ENCODE measurements around the gene PHACTR2.
"Not testable (repeated sequence)": the region's sequence is repeated elsewhere in the genome, so short reads cannot be mapped to it uniquely, and the experiment has no call there.

The PHACTR2 gene

DNA sequence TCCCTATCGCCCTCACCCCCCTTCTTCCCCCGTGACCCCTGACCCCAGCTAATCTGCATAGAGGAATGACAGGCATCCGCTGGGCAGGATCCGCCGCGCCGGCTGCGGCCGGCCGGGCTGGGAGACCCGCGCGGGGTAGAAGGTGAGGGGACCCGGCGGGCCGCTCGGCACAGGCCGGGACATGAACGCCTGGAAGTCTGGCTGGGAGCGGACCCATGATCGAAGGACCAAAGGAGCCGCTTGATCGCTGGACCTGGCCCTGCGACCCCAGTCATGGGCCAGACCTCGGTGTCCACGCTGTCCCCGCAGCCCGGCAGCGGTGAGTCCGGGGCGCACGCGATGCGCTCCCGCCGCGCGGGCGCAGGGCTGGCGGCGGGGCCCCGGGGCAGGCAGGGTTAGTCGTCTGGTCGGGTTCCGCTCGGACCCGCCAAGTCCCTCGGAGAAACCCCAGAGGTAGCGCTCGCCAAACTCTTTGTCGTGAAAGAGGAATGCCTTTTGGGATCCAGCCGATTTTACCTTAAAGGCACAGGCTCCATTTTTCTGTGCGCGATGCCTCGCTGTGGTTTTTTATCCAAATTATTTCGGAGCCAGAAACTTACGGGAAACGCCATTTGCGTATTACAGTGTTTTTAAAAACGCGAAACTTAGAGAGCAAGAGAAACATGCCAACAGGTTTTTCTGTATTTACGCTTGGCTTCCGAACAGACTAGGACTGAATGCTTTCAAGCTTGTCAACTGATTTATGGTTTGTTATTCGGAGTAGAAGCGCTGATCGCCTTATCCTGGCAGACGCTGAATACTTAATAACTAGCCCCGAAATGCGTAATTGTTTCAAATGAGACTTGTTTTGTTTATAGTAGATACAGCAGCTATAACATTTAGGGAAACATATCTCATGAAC, at the start of gene PHACTR2:
Gene PHACTR2, plus strand, starts transcription at position 75 of the 901 bp plus-strand sequence. Its CDS starts 199 bp downstream, at position 274.
- peak within 1 kb of the TSS; percentile 80 for H3K4me3 Mint-ChIP-seq
- peak; percentile 54 for DNase-seq
- no peak within 1 kb of the TSS for H3K27ac Mint-ChIP-seq
- H3K36me3 Mint-ChIP-seq (ENCODE audit: low read depth): peaks cover 11% of the 10 kb centered on the region
- ATAC-seq: peak; percentile 85
- peaks cover 15% of the 10 kb centered on the region for H3K9me3 Mint-ChIP-seq
- peaks cover 16% of the 10 kb centered on the region for H3K4me1 Mint-ChIP-seq
- H3K27me3 Mint-ChIP-seq: peaks cover 36% of the 10 kb centered on the region

DNA sequence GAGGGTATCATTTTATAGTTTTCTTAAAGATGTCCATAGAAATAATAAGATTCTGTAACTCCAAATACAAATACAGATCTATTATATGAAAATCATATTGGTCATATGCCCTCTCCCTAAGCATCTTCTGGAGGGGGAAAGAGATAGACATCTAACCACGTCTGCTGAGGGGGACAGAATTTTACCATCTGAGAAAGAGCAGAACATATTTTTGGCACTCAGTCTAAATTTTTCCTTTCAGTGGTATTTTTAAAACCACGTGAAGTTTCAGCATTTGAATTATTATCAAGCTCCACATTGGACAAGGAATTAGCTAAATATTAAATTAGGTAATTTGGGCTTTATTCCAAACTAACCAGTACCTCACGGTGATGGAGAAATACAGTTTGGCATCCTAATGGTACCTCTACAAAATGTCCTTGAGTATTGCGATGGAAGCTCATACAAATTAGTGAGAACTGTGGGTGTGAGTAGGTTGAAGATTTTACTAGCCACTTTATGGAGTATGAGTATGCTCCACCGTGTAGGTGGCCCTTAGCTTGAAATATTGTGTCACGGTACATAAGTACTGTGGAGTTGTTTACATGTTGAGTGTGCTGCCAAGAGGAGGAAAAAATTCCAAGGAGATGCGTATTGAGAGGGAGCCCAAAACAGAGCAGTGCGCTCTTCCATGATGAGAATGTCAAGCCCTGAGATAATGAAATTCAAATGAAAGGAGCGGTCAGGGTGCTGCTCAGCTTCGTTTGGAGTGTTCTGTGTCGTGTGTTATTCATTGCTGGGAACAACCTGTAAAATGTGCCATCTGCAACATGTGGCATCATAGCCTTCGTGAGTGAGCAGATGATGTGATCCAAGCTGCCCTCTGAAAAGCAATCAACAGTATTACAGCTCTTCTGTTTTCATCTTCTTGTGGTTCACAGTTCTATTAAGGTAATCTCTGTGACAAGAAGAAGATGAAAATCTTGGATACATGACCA, 48.4 kb upstream of the PHACTR2 start:
- H3K4me3 Mint-ChIP-seq: no peak overlapping the region
- DNase-seq (no peak), ATAC-seq (peak; percentile 88)
- no peaks in the 10 kb centered on the region for H3K27me3 Mint-ChIP-seq
- no peaks in the 10 kb centered on the region for H3K9me3 Mint-ChIP-seq
- H3K4me1 Mint-ChIP-seq: peaks cover 28% of the 10 kb centered on the region
- H3K36me3 Mint-ChIP-seq (ENCODE audit: low read depth): no peaks in the 10 kb centered on the region
- H3K27ac Mint-ChIP-seq: peak overlapping the region; percentile 69

DNA sequence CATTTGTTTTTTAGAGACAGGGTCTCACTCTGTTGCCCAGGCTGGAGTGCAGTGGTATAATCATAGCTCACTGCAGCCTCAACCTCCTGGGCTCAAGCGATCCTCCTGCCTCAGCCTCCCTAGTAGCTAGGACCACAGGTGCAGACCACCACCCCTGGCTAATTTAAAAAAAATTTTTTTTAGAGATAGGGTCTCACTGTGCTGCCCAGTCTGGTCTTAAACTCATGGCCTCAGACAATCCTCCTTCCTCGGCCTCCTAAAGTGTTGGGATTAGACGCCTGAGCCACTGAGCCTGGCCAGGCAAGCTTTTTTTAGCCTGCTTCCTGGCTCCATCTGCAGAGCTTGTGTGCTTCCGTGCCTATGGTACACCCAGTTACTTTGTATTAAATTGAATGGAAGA, 46.6 kb upstream of the PHACTR2 start:
- not testable (repeated sequence) for H3K9me3 Mint-ChIP-seq; DNase-seq; ATAC-seq; H3K27me3 Mint-ChIP-seq; H3K36me3 Mint-ChIP-seq (ENCODE audit: low read depth); H3K27ac Mint-ChIP-seq; H3K4me3 Mint-ChIP-seq
- peaks cover 22% of the 10 kb centered on the region for H3K4me1 Mint-ChIP-seq

DNA sequence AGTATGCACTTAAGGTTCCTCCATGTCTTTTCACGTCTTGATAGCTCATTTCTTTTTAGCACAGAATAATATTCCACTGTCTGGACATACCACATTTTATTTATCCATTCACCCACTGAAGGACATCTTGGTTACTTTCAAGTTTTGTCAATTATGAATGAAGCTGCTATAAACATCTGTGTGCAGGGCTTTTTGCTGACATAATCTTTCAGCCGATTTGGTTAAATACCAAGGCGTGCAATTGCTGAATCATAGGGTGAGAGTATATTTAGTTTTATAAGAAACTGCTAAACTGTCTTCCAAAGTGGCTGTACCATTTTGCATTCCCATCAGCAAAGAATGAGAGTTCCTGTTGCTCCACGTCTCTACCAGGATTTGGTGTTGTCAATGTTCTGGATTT, 44.9 kb upstream of the PHACTR2 start:
- no peak overlapping the region for H3K27ac Mint-ChIP-seq
- no peaks in the 10 kb centered on the region for H3K36me3 Mint-ChIP-seq (ENCODE audit: low read depth)
- DNase-seq (no peak), ATAC-seq (no peak)
- H3K9me3 Mint-ChIP-seq: no peaks in the 10 kb centered on the region
- H3K27me3 Mint-ChIP-seq: no peaks in the 10 kb centered on the region
- no peak overlapping the region for H3K4me3 Mint-ChIP-seq
- peaks cover 19% of the 10 kb centered on the region for H3K4me1 Mint-ChIP-seq

DNA sequence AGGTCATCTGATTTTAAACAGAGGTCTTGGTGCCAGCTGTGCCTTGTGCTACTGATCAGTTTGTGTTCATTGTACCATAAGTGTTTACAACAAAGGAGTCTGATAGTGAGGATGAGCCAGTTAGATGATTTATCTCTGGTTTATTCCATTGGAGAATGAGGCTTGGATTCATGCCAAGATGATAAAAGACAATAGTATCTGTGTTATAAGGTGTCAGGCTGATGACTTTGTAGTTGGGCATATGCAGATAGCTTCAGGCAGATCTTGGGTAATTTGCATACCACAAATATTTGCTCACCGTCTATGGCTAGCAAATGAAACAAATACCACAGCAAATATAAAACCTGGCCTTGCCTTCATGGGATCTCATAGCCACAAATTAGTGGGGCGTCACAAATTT, 43.3 kb upstream of the PHACTR2 start:
- no peaks in the 10 kb centered on the region for H3K27me3 Mint-ChIP-seq
- no peak overlapping the region for H3K27ac Mint-ChIP-seq
- H3K9me3 Mint-ChIP-seq: no peaks in the 10 kb centered on the region
- H3K4me3 Mint-ChIP-seq: no peak overlapping the region
- DNase-seq (no peak), ATAC-seq (no peak)
- H3K4me1 Mint-ChIP-seq: peaks cover 4% of the 10 kb centered on the region
- no peaks in the 10 kb centered on the region for H3K36me3 Mint-ChIP-seq (ENCODE audit: low read depth)

- DNase-seq (no peak), ATAC-seq (no peak)
- Mint-ChIP-seq H3K4me1 (no peaks in the 10 kb centered on the region), H3K36me3 (ENCODE audit: low read depth) (no peaks in the 10 kb centered on the region), H3K27ac (no peak overlapping the region), H3K4me3 (no peak overlapping the region), H3K9me3 (no peaks in the 10 kb centered on the region), H3K27me3 (no peaks in the 10 kb centered on the region)
Measured at GRCh38 chr6:143637691-143638090, 40.1 kb upstream of the PHACTR2 start.

GRCh38 chr6:143642403-143642802, 35.4 kb upstream of the PHACTR2 start:
- Mint-ChIP-seq H3K4me1 (peaks cover 14% of the 10 kb centered on the region), H3K36me3 (ENCODE audit: low read depth) (peaks cover 2% of the 10 kb centered on the region), H3K4me3 (no peak overlapping the region), H3K27ac (no peak overlapping the region), H3K27me3 (no peaks in the 10 kb centered on the region), H3K9me3 (peaks cover 6% of the 10 kb centered on the region)
- no peak for DNase-seq
- no peak for ATAC-seq

- DNase-seq (no peak), ATAC-seq (peak; percentile 97)
- peaks cover 25% of the 10 kb centered on the region for H3K4me1 Mint-ChIP-seq
- H3K27ac Mint-ChIP-seq: peak overlapping the region; percentile 76
- no peaks in the 10 kb centered on the region for H3K27me3 Mint-ChIP-seq
- peaks cover 6% of the 10 kb centered on the region for H3K36me3 Mint-ChIP-seq (ENCODE audit: low read depth)
- peak overlapping the region; percentile 1 for H3K4me3 Mint-ChIP-seq
- peaks cover 21% of the 10 kb centered on the region for H3K9me3 Mint-ChIP-seq
Measured at GRCh38 chr6:143647191-143647590, 30.6 kb upstream of the PHACTR2 start.

DNA sequence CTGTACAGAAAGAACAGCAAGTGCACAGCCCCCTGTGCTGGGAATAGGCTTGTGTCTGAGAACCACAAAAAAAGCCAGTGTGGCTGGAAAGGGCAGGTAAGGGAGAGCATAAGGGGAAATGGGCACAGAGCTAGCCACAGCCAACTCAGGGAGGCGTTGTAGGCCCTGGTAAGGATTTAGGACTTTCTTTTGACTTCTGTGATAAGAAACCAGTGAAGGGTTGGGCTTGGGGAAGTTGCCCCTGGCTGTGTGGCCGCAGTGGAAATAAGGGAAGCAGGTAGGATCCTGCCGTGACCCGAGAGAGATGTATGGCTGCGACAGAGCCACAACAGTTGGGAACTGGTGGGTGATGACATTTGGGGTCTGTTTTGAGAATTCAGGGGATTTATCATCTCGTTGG, 30.0 kb upstream of the PHACTR2 start:
- Mint-ChIP-seq H3K4me1 (peaks cover 25% of the 10 kb centered on the region), H3K27ac (peak overlapping the region; percentile 76), H3K9me3 (peaks cover 21% of the 10 kb centered on the region), H3K36me3 (ENCODE audit: low read depth) (peaks cover 6% of the 10 kb centered on the region), H3K27me3 (no peaks in the 10 kb centered on the region), H3K4me3 (peak overlapping the region; percentile 1)
- ATAC-seq (peak; percentile 15), DNase-seq (no peak)

DNA sequence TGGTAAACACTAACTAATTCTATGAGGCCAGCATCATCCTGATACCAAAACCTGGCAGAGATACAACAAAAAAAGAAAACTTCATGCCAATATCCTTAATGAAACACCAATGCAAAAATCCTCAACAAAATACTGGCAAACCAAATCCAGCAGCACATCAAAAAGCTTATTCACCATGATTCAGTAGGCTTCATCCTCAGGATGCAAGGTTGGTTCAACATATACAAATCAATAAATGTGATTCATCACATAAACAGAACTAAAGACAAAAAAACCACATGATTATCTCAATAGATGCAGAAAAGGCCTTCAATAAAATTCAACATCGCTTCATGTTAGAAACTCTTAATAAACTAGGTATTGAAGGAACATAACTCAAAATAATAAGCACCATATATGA, 28.4 kb upstream of the PHACTR2 start:
- DNase-seq; H3K27ac Mint-ChIP-seq; H3K36me3 Mint-ChIP-seq (ENCODE audit: low read depth); H3K4me3 Mint-ChIP-seq; ATAC-seq; H3K27me3 Mint-ChIP-seq: not testable (repeated sequence)
- H3K4me1 Mint-ChIP-seq: peaks cover 25% of the 10 kb centered on the region
- peaks cover 21% of the 10 kb centered on the region for H3K9me3 Mint-ChIP-seq

- H3K4me3 Mint-ChIP-seq; H3K27me3 Mint-ChIP-seq; H3K27ac Mint-ChIP-seq; DNase-seq; H3K36me3 Mint-ChIP-seq (ENCODE audit: low read depth); ATAC-seq: not testable (repeated sequence)
- Mint-ChIP-seq H3K9me3 (peaks cover 15% of the 10 kb centered on the region), H3K4me1 (peaks cover 22% of the 10 kb centered on the region)
Measured at GRCh38 chr6:143651328-143651727, 26.4 kb upstream of the PHACTR2 start.

- peaks cover 7% of the 10 kb centered on the region for H3K4me1 Mint-ChIP-seq
- H3K4me3 Mint-ChIP-seq: no peak overlapping the region
- peaks cover 4% of the 10 kb centered on the region for H3K36me3 Mint-ChIP-seq (ENCODE audit: low read depth)
- H3K27me3 Mint-ChIP-seq: no peaks in the 10 kb centered on the region
- ATAC-seq: no peak
- H3K27ac Mint-ChIP-seq: no peak overlapping the region
- H3K9me3 Mint-ChIP-seq: peaks cover 22% of the 10 kb centered on the region
- no peak for DNase-seq
Measured at GRCh38 chr6:143652841-143653331, 24.9 kb upstream of the PHACTR2 start.

DNA sequence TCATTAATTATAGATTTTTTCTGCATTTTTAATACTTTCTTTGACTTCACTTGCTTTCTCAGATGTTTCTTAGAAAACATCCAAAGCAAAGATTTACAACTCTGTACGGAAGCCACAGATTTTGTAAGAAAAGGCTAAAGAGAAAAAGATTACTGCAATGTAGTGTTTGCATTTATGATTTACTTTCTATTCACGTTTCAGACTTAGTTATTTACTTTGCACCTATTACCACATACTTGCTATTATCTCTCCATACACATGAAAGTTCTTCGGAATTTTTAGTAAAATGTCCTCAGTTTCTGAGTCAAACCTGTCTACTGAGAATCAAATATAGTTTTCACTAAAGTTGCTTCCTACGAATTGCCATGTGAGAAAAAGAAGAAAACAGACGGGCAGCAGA, 22.2 kb upstream of the PHACTR2 start:
- H3K4me3 Mint-ChIP-seq: no peak overlapping the region
- DNase-seq: no peak
- no peaks in the 10 kb centered on the region for H3K36me3 Mint-ChIP-seq (ENCODE audit: low read depth)
- H3K4me1 Mint-ChIP-seq: no peaks in the 10 kb centered on the region
- H3K9me3 Mint-ChIP-seq: peaks cover 18% of the 10 kb centered on the region
- no peaks in the 10 kb centered on the region for H3K27me3 Mint-ChIP-seq
- no peak overlapping the region for H3K27ac Mint-ChIP-seq
- no peak for ATAC-seq

- Mint-ChIP-seq H3K36me3 (ENCODE audit: low read depth) (no peaks in the 10 kb centered on the region), H3K27ac (no peak overlapping the region), H3K4me3 (no peak overlapping the region), H3K27me3 (no peaks in the 10 kb centered on the region), H3K4me1 (no peaks in the 10 kb centered on the region), H3K9me3 (peaks cover 18% of the 10 kb centered on the region)
- no peak for DNase-seq
- no peak for ATAC-seq
Measured at GRCh38 chr6:143656026-143656425, 21.7 kb upstream of the PHACTR2 start.
